GM23338 (cell line): ENCODE results near the gene DNAH10. TPM values are rescaled to one million over a fixed set of nuclear protein-coding genes. Genes with fewer than 3 reads are reported as not detected.

Experiments
- ATAC-seq: fragments of 200-7000 bp; cut with Tn5 transposase; 3 replicates; pipeline ENCODE4 v1.9.1; 2020
- DNase-seq: peaks from one replicate; pipeline ENCODE4 v3.0.0-alpha.2; 2015; ENCODE audit warnings: low spot score
- H2AFZ ChIP-seq: fragments of 200-600 bp; sonication (generic); 2 replicates; pipeline ENCODE4 v1.8.0; 2016; ENCODE audit warnings: antibody characterized with exemption, mild to moderate bottlenecking, moderate library complexity
- H3F3A ChIP-seq: fragments of 200-600 bp; sonication (generic); replicated peaks from 2 replicates; pipeline ENCODE4 v1.8.0; 2017; ENCODE audit warnings: antibody characterized with exemption, mixed run types, low read depth
- H3K27ac ChIP-seq: fragments of 200-600 bp; sonication (generic); 2 replicates; pipeline ENCODE4 v1.6.1; 2016; ENCODE audit warnings: low read depth
- H3K27me3 ChIP-seq: fragments of 200-600 bp; sonication (generic); 2 replicates; pipeline ENCODE4 v1.8.0; 2016; ENCODE audit warnings: mild to moderate bottlenecking, mixed run types, moderate library complexity; ENCODE audit not compliant: insufficient read depth
- H3K36me3 ChIP-seq: fragments of 200-600 bp; sonication (generic); 2 replicates; pipeline ENCODE4 v1.8.0; 2016; ENCODE audit warnings: mild to moderate bottlenecking; ENCODE audit not compliant: insufficient read depth
- H3K4me1 ChIP-seq: fragments of 200-600 bp; sonication (generic); 2 replicates; pipeline ENCODE4 v1.8.0; 2016; ENCODE audit warnings: mild to moderate bottlenecking, moderate library complexity; ENCODE audit not compliant: insufficient read depth
- H3K4me2 ChIP-seq: fragments of 200-600 bp; sonication (generic); 2 replicates; pipeline ENCODE4 v1.7.1; 2017; ENCODE audit warnings: mixed run types
- H3K4me3 ChIP-seq: fragments of 200-600 bp; sonication (generic); 2 replicates; pipeline ENCODE4 v1.6.1; 2016; ENCODE audit warnings: mixed run types
- H3K79me2 ChIP-seq: fragments of 200-600 bp; sonication (generic); replicated peaks from 2 replicates; pipeline ENCODE4 v1.8.0; 2017; ENCODE audit warnings: mild to moderate bottlenecking; ENCODE audit not compliant: insufficient read depth
- H3K9me2 ChIP-seq: fragments of 200-600 bp; sonication (generic); 2 replicates; pipeline ENCODE4 v1.8.0; 2017; ENCODE audit not compliant: insufficient read depth
- H4K20me1 ChIP-seq: fragments of 200-600 bp; sonication (generic); replicated peaks from 2 replicates; pipeline ENCODE4 v1.8.0; 2017; ENCODE audit warnings: mild to moderate bottlenecking; ENCODE audit not compliant: insufficient read depth
- H3K27ac Mint-ChIP-seq: 2 replicates; pipeline ENCODE4 v1.8.0; 2020; ENCODE audit warnings: inconsistent platforms, mild to moderate bottlenecking, moderate library complexity, mixed read lengths
- H3K27me3 Mint-ChIP-seq: 3 replicates; pipeline ENCODE4 v1.8.0; 2022; ENCODE audit warnings: low read depth, mild to moderate bottlenecking, moderate library complexity, mixed read lengths, inconsistent platforms; ENCODE audit not compliant: insufficient read depth, poor library complexity
- H3K36me3 Mint-ChIP-seq: 3 replicates; pipeline ENCODE4 v1.8.0; 2021; ENCODE audit warnings: low read depth, mild to moderate bottlenecking, inconsistent platforms, moderate library complexity, mixed read lengths
- H3K4me1 Mint-ChIP-seq: 3 replicates; pipeline ENCODE4 v1.8.0; 2020; ENCODE audit warnings: mild to moderate bottlenecking, inconsistent platforms, mixed read lengths
- H3K4me3 Mint-ChIP-seq: 3 replicates; pipeline ENCODE4 v1.8.0; 2021; ENCODE audit warnings: moderate library complexity, mild to moderate bottlenecking, inconsistent platforms, mixed read lengths
- H3K9me3 Mint-ChIP-seq: 3 replicates; pipeline ENCODE4 v1.8.0; 2020; ENCODE audit warnings: moderate library complexity, mild to moderate bottlenecking, inconsistent platforms, mixed read lengths
- CREB1 ChIP-seq: fragments of 250-450 bp; sonication (Bioruptor Pico); IDR thresholded peaks from 2 replicates; pipeline ENCODE4 v1.5.0; 2020; ENCODE audit warnings: low read depth, mild to moderate bottlenecking, moderate library complexity
- CTCF ChIP-seq, 2 experiments: fragments of 200-600 bp in 1 of 2; sonication (generic) in 1 of 2; conservative IDR thresholded peaks; 2 replicates each; pipeline versions ENCODE4 v1.5.1 to v1.6.1; 2016 to 2017; ENCODE audit warnings: antibody characterized with exemption in 2 of 2, low read depth in 2 of 2, mild to moderate bottlenecking in 2 of 2, moderate library complexity in 1 of 2
- ETS1 ChIP-seq: IDR thresholded peaks from 2 replicates; pipeline ENCODE4 v1.6.1; 2016; ENCODE audit warnings: antibody characterized with exemption
- EZH2 ChIP-seq: fragments of 200-600 bp; sonication (generic); IDR thresholded peaks from one replicate; pipeline ENCODE4 v1.8.0; 2017; ENCODE audit warnings: antibody characterized with exemption, mild to moderate bottlenecking, low read depth; ENCODE audit not compliant: unreplicated experiment
- EZH2phosphoT487 ChIP-seq: fragments of 200-600 bp; sonication (generic); IDR thresholded peaks from one replicate; pipeline ENCODE4 v1.8.1; 2018; ENCODE audit warnings: antibody characterized with exemption; ENCODE audit not compliant: unreplicated experiment
- JUNB ChIP-seq: IDR thresholded peaks from one replicate; pipeline ENCODE4 v1.6.1; 2016; ENCODE audit warnings: antibody characterized with exemption; ENCODE audit not compliant: unreplicated experiment
- NANOG ChIP-seq: IDR thresholded peaks from 2 replicates; pipeline ENCODE4 v1.6.1; 2016; ENCODE audit warnings: antibody characterized with exemption, borderline replicate concordance
- STAT1 ChIP-seq: IDR thresholded peaks from one replicate; pipeline ENCODE4 v1.6.1; 2016; ENCODE audit warnings: antibody characterized with exemption; ENCODE audit not compliant: unreplicated experiment
- ZNF114 ChIP-seq: fragments of 250-450 bp; sonication (Bioruptor Pico); IDR thresholded peaks from 2 replicates; pipeline ENCODE4 v1.5.0; 2020; ENCODE audit warnings: mild to moderate bottlenecking, moderate library complexity
- polyA plus RNA-seq: library from polyadenylated mRNA; unstranded; fragments of >200 nt; fragmentation: Nextera tagmentation; extraction: Ambion mirVana; gene quantifications from 2 replicates; pipeline ENCODE4 v1.2.1, GENCODE V29; 2016
- total RNA-seq: library from RNA; depleted of rRNA; stranded (reverse); fragments of >200 nt; shearing (Covaris generic); gene quantifications from 2 replicates; pipeline ENCODE4 v1.2.3, GENCODE V29; 2014
- TF ChIP-seq, protein P1 (sequence below): IDR thresholded peaks from one replicate; pipeline ENCODE4 v1.6.1; 2018; ENCODE audit warnings: antibody characterized with exemption; ENCODE audit not compliant: unreplicated experiment

DNAH10 gene
- total and polyA plus RNA-seq, 2 experiments from 2014 or later = 0.03 TPM

DNA sequence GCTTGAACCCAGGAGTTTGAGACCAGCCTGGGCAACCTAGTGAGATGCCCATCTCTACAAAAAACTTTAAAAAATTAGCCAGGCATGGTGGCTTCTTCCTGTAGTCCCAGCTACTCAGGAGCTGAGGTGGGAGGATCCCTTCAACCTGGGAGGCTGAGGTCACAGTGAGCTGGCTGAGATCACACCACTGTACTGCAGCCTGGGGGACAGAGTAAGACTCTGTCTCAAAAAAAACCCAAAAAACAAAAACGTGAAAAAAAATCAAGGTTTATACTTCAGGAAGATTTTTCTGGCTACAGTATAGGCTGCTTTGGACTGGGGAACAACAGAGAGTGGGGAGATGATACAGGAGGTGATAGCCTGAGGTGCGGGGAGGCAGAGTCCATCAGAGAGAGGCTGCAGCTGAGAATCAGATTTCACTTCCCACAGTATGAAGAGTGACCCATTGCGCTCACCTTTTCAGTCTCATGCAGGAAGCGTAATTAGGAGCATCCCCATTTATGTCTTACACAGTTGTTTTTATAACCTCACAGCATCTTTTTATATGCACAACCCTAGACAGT, 28.9 kb downstream of the DNAH10 start (continued):
- TF ChIP-seq, protein P1, sequence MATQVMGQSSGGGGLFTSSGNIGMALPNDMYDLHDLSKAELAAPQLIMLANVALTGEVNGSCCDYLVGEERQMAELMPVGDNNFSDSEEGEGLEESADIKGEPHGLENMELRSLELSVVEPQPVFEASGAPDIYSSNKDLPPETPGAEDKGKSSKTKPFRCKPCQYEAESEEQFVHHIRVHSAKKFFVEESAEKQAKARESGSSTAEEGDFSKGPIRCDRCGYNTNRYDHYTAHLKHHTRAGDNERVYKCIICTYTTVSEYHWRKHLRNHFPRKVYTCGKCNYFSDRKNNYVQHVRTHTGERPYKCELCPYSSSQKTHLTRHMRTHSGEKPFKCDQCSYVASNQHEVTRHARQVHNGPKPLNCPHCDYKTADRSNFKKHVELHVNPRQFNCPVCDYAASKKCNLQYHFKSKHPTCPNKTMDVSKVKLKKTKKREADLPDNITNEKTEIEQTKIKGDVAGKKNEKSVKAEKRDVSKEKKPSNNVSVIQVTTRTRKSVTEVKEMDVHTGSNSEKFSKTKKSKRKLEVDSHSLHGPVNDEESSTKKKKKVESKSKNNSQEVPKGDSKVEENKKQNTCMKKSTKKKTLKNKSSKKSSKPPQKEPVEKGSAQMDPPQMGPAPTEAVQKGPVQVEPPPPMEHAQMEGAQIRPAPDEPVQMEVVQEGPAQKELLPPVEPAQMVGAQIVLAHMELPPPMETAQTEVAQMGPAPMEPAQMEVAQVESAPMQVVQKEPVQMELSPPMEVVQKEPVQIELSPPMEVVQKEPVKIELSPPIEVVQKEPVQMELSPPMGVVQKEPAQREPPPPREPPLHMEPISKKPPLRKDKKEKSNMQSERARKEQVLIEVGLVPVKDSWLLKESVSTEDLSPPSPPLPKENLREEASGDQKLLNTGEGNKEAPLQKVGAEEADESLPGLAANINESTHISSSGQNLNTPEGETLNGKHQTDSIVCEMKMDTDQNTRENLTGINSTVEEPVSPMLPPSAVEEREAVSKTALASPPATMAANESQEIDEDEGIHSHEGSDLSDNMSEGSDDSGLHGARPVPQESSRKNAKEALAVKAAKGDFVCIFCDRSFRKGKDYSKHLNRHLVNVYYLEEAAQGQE = no peak
- TF ChIP-seq EZH2 (no peak), ETS1 (no peak), STAT1 (no peak), CTCF (conservative IDR thresholded peaks at IDR 0.05; ENCODE audit: low read depth in 2 of 2) (no peak)

GRCh38 chr12:123794027-123794426, 31.9 kb downstream of the DNAH10 start:
- H3K4me2 ChIP-seq = no peak overlapping the region
- H3K27me3 ChIP-seq = no peaks in the 10 kb centered on the region
- no peaks in the 10 kb centered on the region for H3K36me3 ChIP-seq
- no peaks in the 10 kb centered on the region for H3K4me1 Mint-ChIP-seq
- peaks cover 9% of the 10 kb centered on the region for H3K27me3 Mint-ChIP-seq
- no peaks in the 10 kb centered on the region for H3K79me2 ChIP-seq
- H3F3A ChIP-seq = no peaks in the 10 kb centered on the region
- DNase-seq (no peak), ATAC-seq (no peak)
- no peak overlapping the region for H3K4me3 ChIP-seq
- no peak overlapping the region for H2AFZ ChIP-seq
- H3K4me3 Mint-ChIP-seq = no peak overlapping the region
- H3K9me3 Mint-ChIP-seq = no peaks in the 10 kb centered on the region
- H4K20me1 ChIP-seq = no peaks in the 10 kb centered on the region
- TF ChIP-seq ZNF114 (CRISPR knock-in tag) (no peak), NANOG (no peak), CTCF (conservative IDR thresholded peaks at IDR 0.05; ENCODE audit: low read depth in 2 of 2) (no peak), JUNB (no peak), CREB1 (CRISPR knock-in tag) (no peak), EZH2 (no peak), STAT1 (no peak), EZH2phosphoT487 (no peak), ETS1 (no peak)
- TF ChIP-seq, protein P1 = no peak
- H3K4me1 ChIP-seq = no peaks in the 10 kb centered on the region
- H3K36me3 Mint-ChIP-seq = no peaks in the 10 kb centered on the region
- H3K27ac ChIP-seq = no peak overlapping the region
- no peak overlapping the region for H3K27ac Mint-ChIP-seq
- no peaks in the 10 kb centered on the region for H3K9me2 ChIP-seq
